K562 (cell line): ENCODE measurements around the gene PLIN5. TPM values are rescaled to one million over a fixed set of nuclear protein-coding genes. Genes with fewer than 3 reads are reported as not detected.

Source experiments
- ATAC-seq: fragments of 200-7000 bp; cut with Tn5 transposase; 3 replicates; pipeline ENCODE4 v1.9.1; 2020; ENCODE audit warnings: moderate library complexity
- BruUV-seq: library from RNA; stranded (reverse); fragments of 400-500 nt; replicated peaks from 2 replicates; lab custom pipeline; 2021; lab: Mats Ljungman, UMichigan
- CTCF ChIA-PET: fragments of 300-600 bp; formaldehyde crosslinking; extraction: SDS; loops from one replicate; lab custom pipeline; 2021; ENCODE audit warnings: low intra/inter-chr PET ratio; lab: Yijun Ruan, JAX
- POLR2A ChIA-PET: fragments of 300-600, 350-650 bp; sonication (Branson Sonifier 250); formaldehyde crosslinking; extraction: SDS; loops from one replicate; lab custom pipeline; 2021; ENCODE audit warnings: antibody characterized with exemption, inconsistent platforms; lab: Yijun Ruan, JAX
- DNase-seq, 4 experiments: peaks; one replicate each; pipeline versions ENCODE4 v3.0.0 to v3.0.0-alpha.2; 2011 to 2018; ENCODE audit warnings: low spot score in 3 of 4, mixed read lengths in 3 of 4; ENCODE audit errors: extremely low read depth in 1 of 4
- FAIRE-seq: peaks from 2 replicates; lab custom pipeline; 2011; peaks lifted over from hg19 to GRCh38; lab: Jason Lieb, UNC
- H2AFZ ChIP-seq: 2 replicates; pipeline ENCODE4 v1.6.0; 2011; ENCODE audit warnings: low read depth, low read length, control low read depth, inconsistent platforms
- H3K27ac ChIP-seq: fragments of 200-600 bp; 3 replicates; pipeline ENCODE4 v1.8.0; 2011; ENCODE audit warnings: low read depth, mild to moderate bottlenecking, control low read depth, inconsistent platforms, low read length, moderate library complexity, mixed read lengths; ENCODE audit errors: extremely low read depth
- H3K27me3 ChIP-seq, 2 experiments: fragments of 300-600 bp in 1 of 2; 2 replicates in 1 of 2; 3 replicates in 1 of 2; pipeline versions ENCODE4 v1.6.0 to v1.8.0; 2011; ENCODE audit warnings: inconsistent platforms in 2 of 2, low read length in 2 of 2, mild to moderate bottlenecking in 1 of 2, mixed read lengths in 1 of 2, moderate library complexity in 1 of 2; ENCODE audit not compliant: control insufficient read depth in 2 of 2, insufficient read depth in 2 of 2
- H3K36me3 ChIP-seq: fragments of 300-600 bp; 3 replicates; pipeline ENCODE4 v1.8.0; 2011; ENCODE audit warnings: mild to moderate bottlenecking, low read length, inconsistent platforms; ENCODE audit not compliant: control insufficient read depth, insufficient read depth
- H3K4me1 ChIP-seq, 2 experiments: fragments of 200-600 bp in 1 of 2; replicated peaks in 1 of 2; 2 replicates in 1 of 2; 3 replicates in 1 of 2; pipeline versions ENCODE4 v1.5.1 to v1.8.0; 2011; ENCODE audit warnings: inconsistent platforms in 2 of 2, low read length in 2 of 2, mild to moderate bottlenecking in 1 of 2, mixed read lengths in 1 of 2, moderate library complexity in 1 of 2; ENCODE audit not compliant: control insufficient read depth in 2 of 2, insufficient read depth in 2 of 2
- H3K4me2 ChIP-seq: 2 replicates; pipeline ENCODE4 v1.6.1; 2011; ENCODE audit warnings: low read length, control low read depth, inconsistent platforms, mixed read lengths; ENCODE audit not compliant: insufficient read depth
- H3K4me3 ChIP-seq: fragments of 200-600 bp; sonication (generic), shearing (Covaris generic); 2 replicates; pipeline ENCODE4 v1.5.1; 2016; ENCODE audit warnings: control low read depth, inconsistent platforms
- H3K79me2 ChIP-seq: fragments of 200-600 bp; 3 replicates; pipeline ENCODE4 v1.8.0; 2011; ENCODE audit warnings: low read length, inconsistent platforms; ENCODE audit not compliant: control insufficient read depth, insufficient read depth
- H3K9ac ChIP-seq, 2 experiments: 2 replicates each; pipeline versions ENCODE4 v1.6.0 to v1.6.1; 2011; ENCODE audit warnings: low read depth in 2 of 2, low read length in 2 of 2, control low read depth in 1 of 2, inconsistent platforms in 1 of 2, mild to moderate bottlenecking in 1 of 2, mixed read lengths in 1 of 2; ENCODE audit not compliant: insufficient read depth in 1 of 2
- H3K9me1 ChIP-seq: one replicate; pipeline ENCODE4 v1.6.0; 2011; ENCODE audit warnings: inconsistent platforms, mild to moderate bottlenecking, low read length, moderate library complexity; ENCODE audit not compliant: control insufficient read depth, insufficient read depth
- H3K9me3 ChIP-seq: replicated peaks from 2 replicates; pipeline ENCODE4 v1.5.1; 2011; ENCODE audit warnings: low read depth, low read length, inconsistent platforms; ENCODE audit not compliant: control insufficient read depth, insufficient read depth
- H4K20me1 ChIP-seq: replicated peaks from 2 replicates; pipeline ENCODE4 v1.6.1; 2011; ENCODE audit warnings: low read length, inconsistent platforms, mixed read lengths; ENCODE audit not compliant: control insufficient read depth, insufficient read depth
- ATF1 ChIP-seq, 2 experiments: fragments of 450-650 bp in 1 of 2; IDR thresholded peaks; 2 replicates each; pipeline ENCODE4 v1.6.1; 2016; ENCODE audit warnings: missing compliant biosample characterization in 1 of 2, missing genetic modification characterization in 1 of 2
- CCAR2 ChIP-seq: fragments of 200-400 bp; formaldehyde crosslinking; IDR thresholded peaks from 2 replicates; pipeline ENCODE4 v1.6.1; 2017; ENCODE audit warnings: mild to moderate bottlenecking, low read depth, low read length
- CREB1 ChIP-seq, 2 experiments: sonication (generic) in 1 of 2; formaldehyde crosslinking in 1 of 2; IDR thresholded peaks; 2 replicates each; pipeline versions ENCODE4 v1.6.1 to v1.8.0; 2012 to 2022; ENCODE audit warnings: inconsistent platforms in 1 of 2, mild to moderate bottlenecking in 1 of 2, missing genetic modification reagents in 1 of 2, moderate library complexity in 1 of 2
- CTBP1 ChIP-seq: fragments of 450-650 bp; IDR thresholded peaks from 2 replicates; pipeline ENCODE4 v1.6.1; 2016; ENCODE audit warnings: borderline replicate concordance
- FOSL1 ChIP-seq: fragments of 200-800 bp; sonication (Bioruptor generic); conservative IDR thresholded peaks from 2 replicates; pipeline ENCODE4 v1.6.1; 2016; ENCODE audit warnings: missing genetic modification characterization, missing compliant biosample characterization
- FOXP1 ChIP-seq: sonication (generic); formaldehyde crosslinking; IDR thresholded peaks from 2 replicates; pipeline ENCODE4 v1.8.0; 2022; ENCODE audit warnings: mild to moderate bottlenecking, missing genetic modification reagents
- HSF4 ChIP-seq: fragments of 250-450 bp; sonication (Bioruptor Pico); IDR thresholded peaks from 2 replicates; pipeline ENCODE4 v2.1.2; 2022; ENCODE audit warnings: mild to moderate bottlenecking, moderate library complexity, borderline replicate concordance
- MTA3 ChIP-seq: fragments of 450-650 bp; formaldehyde crosslinking; IDR thresholded peaks from 2 replicates; pipeline ENCODE4 v1.6.1; 2017; ENCODE audit warnings: mild to moderate bottlenecking, borderline replicate concordance
- MYC ChIP-seq, 2 experiments: fragments of 250-450 bp in 1 of 2; sonication (Bioruptor Pico) in 1 of 2; IDR thresholded peaks; 2 replicates each; pipeline versions ENCODE4 v1.5.1 to v1.6.1; 2012 to 2021; ENCODE audit warnings: low read depth in 2 of 2, borderline replicate concordance in 1 of 2, improper control_type of control experiment in 1 of 2, low read length in 1 of 2, mild to moderate bottlenecking in 1 of 2, moderate library complexity in 1 of 2
- NEUROD1 ChIP-seq: fragments of 150-350 bp; IDR thresholded peaks from 2 replicates; pipeline ENCODE4 v1.6.1; 2014; ENCODE audit warnings: borderline replicate concordance, low read length, low read depth; ENCODE audit not compliant: partially characterized antibody
- NFE2 ChIP-seq: IDR thresholded peaks from 2 replicates; pipeline ENCODE4 v1.6.1; 2014; ENCODE audit warnings: antibody characterized with exemption, low read depth
- PHF20 ChIP-seq: fragments of 450-650 bp; IDR thresholded peaks from 2 replicates; pipeline ENCODE4 v1.6.1; 2018; ENCODE audit not compliant: partially characterized antibody
- RBM25 ChIP-seq: fragments of 200-400 bp; formaldehyde crosslinking; IDR thresholded peaks from 2 replicates; pipeline ENCODE4 v1.6.1; 2018; ENCODE audit warnings: low read length, low read depth, moderate library complexity; ENCODE audit not compliant: severe bottlenecking
- SMARCA5 ChIP-seq: fragments of 450-650 bp; IDR thresholded peaks from 2 replicates; pipeline ENCODE4 v1.6.1; 2016
- TFAP4 ChIP-seq: sonication (generic); formaldehyde crosslinking; IDR thresholded peaks from 2 replicates; pipeline ENCODE4 v1.8.0; 2022; ENCODE audit warnings: missing genetic modification reagents, mild to moderate bottlenecking, moderate library complexity, borderline replicate concordance
- ZEB2 ChIP-seq: fragments of 450-650 bp; IDR thresholded peaks from 2 replicates; pipeline ENCODE4 v1.6.1; 2016
- ZNF444 ChIP-seq: fragments of 250-450 bp; sonication (Bioruptor Pico); IDR thresholded peaks from 2 replicates; pipeline ENCODE4 v1.4.0; 2020; ENCODE audit warnings: mild to moderate bottlenecking, moderate library complexity
- WGBS: fragments of 100-300 bp; shearing (Covaris generic); methylation state at CpG from one replicate; pipeline ENCODE4 v1.1.6; 2016; ENCODE audit warnings: low coverage, mixed read lengths; ENCODE audit not compliant: insufficient coverage; ENCODE audit errors: missing lambda C conversion rate; 5-methylcytosine and 5-hydroxymethylcytosine counted together
- in situ Hi-C: fragments of 300-500 bp; cut with MboI; formaldehyde crosslinking; loops from 4 replicates; pipeline ENCODE4 v1.15.0; 2018; ENCODE audit warnings: inconsistent platforms, mixed read lengths
- intact Hi-C: fragments of 100-400 bp; cut with micrococcal nuclease; formaldehyde crosslinking; loops from 2 replicates; pipeline ENCODE4 v1.14.2; 2022
- polyA plus RNA-seq, 8 experiments: library from polyadenylated mRNA; depleted of rRNA in 4 of 8; stranded (reverse) in 5 of 8; unstranded in 3 of 8; fragments of >200 nt; fragmentation: Nextera tagmentation in 2 of 8; fragmentation: Illumina TruSeq in 1 of 8; extraction: Ambion mirVana in 2 of 8; extraction: Trizol in 1 of 8; gene quantifications; 2 replicates each; pipeline versions ENCODE4 v1.2.1 to v1.2.3, GENCODE V29; 2011 to 2014; ENCODE audit warnings: inconsistent platforms in 1 of 8, missing spikeins in 1 of 8
- total RNA-seq, 7 experiments: library from RNA; depleted of rRNA in 6 of 7; stranded (reverse); fragments of >200 nt in 6 of 7; fragmentation: Illumina TruSeq in 2 of 7; extraction: Trizol in 2 of 7; gene quantifications; 2 replicates each; pipeline versions ENCODE4 v1.2.1 to v1.2.3, GENCODE V29; 2011 to 2021; ENCODE audit warnings: low replicate concordance in 1 of 7
- TF ChIP-seq, protein P1 (sequence below): fragments of 250-450 bp; sonication (Bioruptor Pico); IDR thresholded peaks from 2 replicates; pipeline ENCODE4 v1.4.0; 2020; ENCODE audit warnings: mild to moderate bottlenecking, moderate library complexity

The PLIN5 gene
- total and polyA plus RNA-seq, 9 of the 15 experiments (the other 6 are each of a cell fraction or from before 2014, with no cell fraction given): 0.04 to 1.3 (median 0.50) TPM

DNA sequence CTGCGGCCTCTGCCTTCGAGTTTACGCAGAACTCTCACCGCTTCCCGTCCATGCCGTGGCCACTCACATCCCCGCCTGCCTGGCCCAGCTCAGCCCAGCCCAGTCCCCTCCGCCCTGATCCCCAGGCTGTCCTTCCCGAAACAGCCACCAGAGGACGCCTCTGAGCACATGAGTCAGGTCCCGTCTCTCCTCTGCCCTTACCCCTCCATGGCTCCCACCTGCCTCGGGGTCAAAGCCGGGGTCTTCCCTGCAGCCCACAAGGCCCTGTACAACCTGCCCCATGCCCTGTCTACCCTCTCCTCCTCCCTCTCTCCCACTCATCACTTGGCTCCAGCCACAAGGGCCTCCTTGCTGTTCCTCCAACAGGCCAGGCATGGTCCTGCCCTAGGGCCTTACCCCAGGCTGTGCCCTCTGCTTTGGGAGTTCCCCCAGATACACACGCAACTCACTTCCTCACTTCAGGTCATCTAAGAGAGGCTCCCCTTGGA is 32.6 kb upstream of the PLIN5 start:
- H3K9ac ChIP-seq: peak overlapping the region in 1 of 2 experiments; percentile 65; a peak in 2 of 4 replicates
- in situ Hi-C loops: no loop called here
- CTCF ChIA-PET: no interaction called here
- H3K9me1 ChIP-seq: peaks cover 2% of the 10 kb centered on the region
- ATAC-seq (peak; percentile 95), DNase-seq (peak; percentile 79 to 87 (median 86)), FAIRE-seq (peak; percentile 56)
- POLR2A ChIA-PET: interaction anchor here (0.7 to 2.0 kb wide), 4 partner anchors 11 to 366 kb away, joined by 3 to 6 read pairs (median 4); no protein-coding TSS in a partner anchor
- H4K20me1 ChIP-seq: no peaks in the 10 kb centered on the region; the same call in 1 of the 2 replicates
- no peak overlapping the region for H3K4me3 ChIP-seq
- 7% methylated on average over 14 of the region's 14 CpGs for WGBS
- H3K9me3 ChIP-seq: no peaks in the 10 kb centered on the region
- H3K4me2 ChIP-seq: peak overlapping the region; percentile 1; the same call in 1 of the 2 replicates
- peaks cover 0 to 22% of the 10 kb centered on the region in 2 experiments; a peak in 2 of 5 replicates for H3K4me1 ChIP-seq
- H3K79me2 ChIP-seq: no peaks in the 10 kb centered on the region
- no peaks in the 10 kb centered on the region for H3K36me3 ChIP-seq
- no peak overlapping the region for H3K27ac ChIP-seq
- BruUV-seq: no TSS peak
- no peaks in the 10 kb centered on the region for H3K27me3 ChIP-seq
- intact Hi-C loops: no loop called here
- H2AFZ ChIP-seq: peak overlapping the region; percentile 25; the same call in 1 of the 2 replicates
- TF ChIP-seq FOXP1 (CRISPR knock-in tag) (no peak), HSF4 (CRISPR knock-in tag) (no peak), MYC (IDR thresholded peaks at IDR 0.05; ENCODE audit: low read depth, low read length) (0 out of 2 replicates have a peak, but pooled peaks have one; percentile 33), MYC (CRISPR knock-in tag; IDR thresholded peaks at IDR 0.05; ENCODE audit: borderline replicate concordance, low read depth) (no peak), FOSL1 (tag) (0 out of 2 replicates have a peak, but pooled peaks have one; percentile 41), CREB1 (IDR thresholded peaks at IDR 0.05) (0 out of 2 replicates have a peak, but pooled peaks have one; percentile 18), CREB1 (CRISPR knock-in tag; IDR thresholded peaks at IDR 0.05) (no peak), NFE2 (0 out of 2 replicates have a peak, but pooled peaks have one; percentile 27), TFAP4 (CRISPR knock-in tag) (peak; percentile 69; the same call in 1 of the 2 replicates), SMARCA5 (peak; percentile 99), NEUROD1 (peak; percentile 13), CTBP1 (peak; percentile 30; the same call in 1 of the 2 replicates), RBM25 (peak; percentile 74), ZNF444 (CRISPR knock-in tag) (no peak), CCAR2 (no peak), ATF1 (CRISPR knock-in tag; IDR thresholded peaks at IDR 0.05) (no peak), ATF1 (tag; IDR thresholded peaks at IDR 0.05) (0 out of 2 replicates have a peak, but pooled peaks have one; percentile 15), MTA3 (peak; percentile 51; the same call in 1 of the 2 replicates), ZEB2 (no peak), PHF20 (peak; percentile 41)
- TF ChIP-seq, protein P1, sequence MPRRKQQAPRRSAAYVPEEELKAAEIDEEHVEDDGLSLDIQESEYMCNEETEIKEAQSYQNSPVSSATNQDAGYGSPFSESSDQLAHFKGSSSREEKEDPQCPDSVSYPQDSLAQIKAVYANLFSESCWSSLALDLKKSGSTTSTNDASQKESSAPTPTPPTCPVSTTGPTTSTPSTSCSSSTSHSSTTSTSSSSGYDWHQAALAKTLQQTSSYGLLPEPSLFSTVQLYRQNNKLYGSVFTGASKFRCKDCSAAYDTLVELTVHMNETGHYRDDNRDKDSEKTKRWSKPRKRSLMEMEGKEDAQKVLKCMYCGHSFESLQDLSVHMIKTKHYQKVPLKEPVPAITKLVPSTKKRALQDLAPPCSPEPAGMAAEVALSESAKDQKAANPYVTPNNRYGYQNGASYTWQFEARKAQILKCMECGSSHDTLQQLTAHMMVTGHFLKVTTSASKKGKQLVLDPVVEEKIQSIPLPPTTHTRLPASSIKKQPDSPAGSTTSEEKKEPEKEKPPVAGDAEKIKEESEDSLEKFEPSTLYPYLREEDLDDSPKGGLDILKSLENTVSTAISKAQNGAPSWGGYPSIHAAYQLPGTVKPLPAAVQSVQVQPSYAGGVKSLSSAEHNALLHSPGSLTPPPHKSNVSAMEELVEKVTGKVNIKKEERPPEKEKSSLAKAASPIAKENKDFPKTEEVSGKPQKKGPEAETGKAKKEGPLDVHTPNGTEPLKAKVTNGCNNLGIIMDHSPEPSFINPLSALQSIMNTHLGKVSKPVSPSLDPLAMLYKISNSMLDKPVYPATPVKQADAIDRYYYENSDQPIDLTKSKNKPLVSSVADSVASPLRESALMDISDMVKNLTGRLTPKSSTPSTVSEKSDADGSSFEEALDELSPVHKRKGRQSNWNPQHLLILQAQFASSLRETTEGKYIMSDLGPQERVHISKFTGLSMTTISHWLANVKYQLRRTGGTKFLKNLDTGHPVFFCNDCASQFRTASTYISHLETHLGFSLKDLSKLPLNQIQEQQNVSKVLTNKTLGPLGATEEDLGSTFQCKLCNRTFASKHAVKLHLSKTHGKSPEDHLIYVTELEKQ: no peak
